HUES48 (cell line): ENCODE measurements around the gene ZER1.

ENCODE experiments used
- H3K27ac ChIP-seq: one replicate; pipeline ENCODE4 v1.7.0; 2013; ENCODE audit warnings: low read depth, low read length, inconsistent platforms
- H3K27me3 ChIP-seq: 2 replicates; pipeline ENCODE4 v1.6.1; 2013; ENCODE audit warnings: mild to moderate bottlenecking, low read length; ENCODE audit not compliant: control insufficient read depth, insufficient read depth
- H3K36me3 ChIP-seq: 2 replicates; pipeline ENCODE4 v1.6.1; 2013; ENCODE audit warnings: low read length; ENCODE audit not compliant: control insufficient read depth, insufficient read depth
- H3K4me1 ChIP-seq: 2 replicates; pipeline ENCODE4 v1.6.1; 2013; ENCODE audit warnings: mild to moderate bottlenecking, low read length; ENCODE audit not compliant: control insufficient read depth, insufficient read depth
- H3K4me3 ChIP-seq: 2 replicates; pipeline ENCODE4 v1.5.1; 2013; ENCODE audit warnings: mild to moderate bottlenecking, low read depth, low read length
- H3K9ac ChIP-seq: 2 replicates; pipeline ENCODE4 v1.6.1; 2013; ENCODE audit warnings: mild to moderate bottlenecking, low read depth, low read length, moderate library complexity
- H3K9me3 ChIP-seq: 2 replicates; pipeline ENCODE4 v1.6.1; 2013; ENCODE audit warnings: low read length; ENCODE audit not compliant: control insufficient read depth, insufficient read depth

The ZER1 gene

GRCh38 chr9:128722380-128723351 is 49.1 kb downstream of the ZER1 start:
- peaks cover 4% of the 10 kb centered on the region; the same call in 1 of the 2 replicates for H3K4me1 ChIP-seq
- no peak overlapping the region for H3K9ac ChIP-seq
- H3K36me3 ChIP-seq: peaks cover 22% of the 10 kb centered on the region
- H3K9me3 ChIP-seq: no peaks in the 10 kb centered on the region
- peak overlapping the region; percentile 76 for H3K4me3 ChIP-seq
- no peaks in the 10 kb centered on the region for H3K27me3 ChIP-seq
- no peak overlapping the region for H3K27ac ChIP-seq

DNA sequence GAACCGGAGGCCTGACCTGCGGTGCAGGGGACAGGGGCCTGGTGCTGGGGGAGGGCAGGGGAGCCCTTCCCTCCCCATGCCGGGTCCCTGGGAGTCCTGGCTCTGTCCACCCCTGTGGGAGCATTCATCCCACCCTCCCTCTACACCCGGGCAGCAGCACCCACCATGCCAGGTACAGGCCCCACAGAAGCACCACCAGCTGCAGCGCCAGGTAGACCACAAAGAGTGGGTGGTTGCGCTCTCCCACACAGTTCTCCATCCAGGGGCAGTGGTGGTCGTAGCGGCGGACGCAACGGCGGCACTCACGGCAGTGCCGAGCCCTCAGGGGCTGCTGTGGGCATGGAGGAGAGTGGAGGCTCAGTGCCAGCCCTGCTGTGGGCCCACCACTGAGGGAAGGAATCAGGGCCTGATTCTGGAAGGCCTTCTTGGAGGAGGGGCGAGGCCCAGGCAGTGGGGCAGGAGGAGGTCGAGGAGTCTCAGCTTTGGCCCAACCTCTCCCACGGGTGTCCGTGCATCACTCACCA is 50.2 kb downstream of the ZER1 start:
- Histone ChIP-seq H3K36me3 (peaks cover 25% of the 10 kb centered on the region), H3K4me1 (peaks cover 4% of the 10 kb centered on the region; the same call in 1 of the 2 replicates), H3K9me3 (no peaks in the 10 kb centered on the region), H3K9ac (no peak overlapping the region), H3K27me3 (no peaks in the 10 kb centered on the region), H3K27ac (no peak overlapping the region), H3K4me3 (no peak overlapping the region)

- Histone ChIP-seq H3K9me3 (no peaks in the 10 kb centered on the region), H3K4me1 (peaks cover 4% of the 10 kb centered on the region; the same call in 1 of the 2 replicates), H3K36me3 (peaks cover 25% of the 10 kb centered on the region), H3K4me3 (no peak overlapping the region), H3K27ac (no peak overlapping the region), H3K9ac (no peak overlapping the region), H3K27me3 (no peaks in the 10 kb centered on the region)
Observed at GRCh38 chr9:128720841-128721486, 50.8 kb downstream of the ZER1 start.

- H3K27ac ChIP-seq: no peak overlapping the region
- H3K9ac ChIP-seq: no peak overlapping the region
- peaks cover 30% of the 10 kb centered on the region for H3K36me3 ChIP-seq
- H3K4me1 ChIP-seq: peaks cover 2% of the 10 kb centered on the region; the same call in 1 of the 2 replicates
- H3K4me3 ChIP-seq: no peak overlapping the region
- no peaks in the 10 kb centered on the region for H3K27me3 ChIP-seq
- H3K9me3 ChIP-seq: no peaks in the 10 kb centered on the region
Observed at GRCh38 chr9:128719919-128720605, 51.7 kb downstream of the ZER1 start.

GRCh38 chr9:128718475-128718874 is 53.3 kb downstream of the ZER1 start:
- Histone ChIP-seq H3K9ac (no peak overlapping the region), H3K27ac (no peak overlapping the region), H3K9me3 (no peaks in the 10 kb centered on the region), H3K4me3 (no peak overlapping the region), H3K4me1 (peaks cover 2% of the 10 kb centered on the region; the same call in 1 of the 2 replicates), H3K36me3 (peaks cover 38% of the 10 kb centered on the region), H3K27me3 (no peaks in the 10 kb centered on the region)

- H3K9me3 ChIP-seq: no peaks in the 10 kb centered on the region
- H3K4me3 ChIP-seq: no peak overlapping the region
- peaks cover 38% of the 10 kb centered on the region for H3K36me3 ChIP-seq
Observed at GRCh38 chr9:128718047-128718446, 53.7 kb downstream of the ZER1 start.

DNA sequence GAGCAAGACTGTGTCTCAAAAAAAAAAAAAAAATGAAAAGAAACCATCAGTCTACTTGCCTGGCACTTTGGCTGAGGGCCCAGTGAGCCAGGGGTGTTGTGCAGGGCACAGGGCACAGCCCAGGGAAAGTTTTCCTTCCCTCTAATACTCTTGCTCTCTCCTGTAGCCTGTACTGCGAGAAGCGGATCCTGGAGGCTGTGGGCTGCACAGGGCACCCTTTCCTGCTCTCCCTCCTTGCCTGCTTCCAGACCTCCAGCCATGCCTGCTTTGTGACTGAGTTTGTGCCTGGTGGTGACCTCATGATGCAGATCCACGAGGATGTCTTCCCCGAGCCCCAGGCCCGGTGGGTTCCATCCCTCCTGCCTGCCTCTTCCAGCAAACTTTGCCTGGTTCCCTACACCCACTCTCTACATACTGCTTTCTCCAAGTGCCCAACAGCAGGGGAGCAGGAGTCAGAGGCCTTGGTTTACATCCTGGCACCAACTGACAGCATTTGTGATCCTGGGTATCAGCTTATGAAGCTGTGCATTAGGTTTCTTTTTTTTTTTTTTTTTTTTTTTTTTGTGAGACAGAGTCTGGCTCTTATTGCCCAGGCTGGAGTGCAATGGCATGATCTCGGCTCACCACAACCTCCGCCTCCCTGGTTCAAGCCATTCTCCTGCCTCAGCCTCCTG is 55.0 kb downstream of the ZER1 start:
- Histone ChIP-seq H3K27me3 (no peaks in the 10 kb centered on the region), H3K9ac (no peak overlapping the region), H3K4me1 (no peaks in the 10 kb centered on the region), H3K4me3 (no peak overlapping the region), H3K36me3 (peaks cover 40% of the 10 kb centered on the region), H3K9me3 (no peaks in the 10 kb centered on the region), H3K27ac (no peak overlapping the region)

More at GRCh38 chr9:128718047-128718446, 53.7 kb downstream of the ZER1 start:
- Histone ChIP-seq H3K27me3 (no peaks in the 10 kb centered on the region), H3K27ac (no peak overlapping the region), H3K4me1 (peaks cover 2% of the 10 kb centered on the region; the same call in 1 of the 2 replicates), H3K9ac (no peak overlapping the region)

GRCh38 chr9:128715436-128715750 is 56.3 kb downstream of the ZER1 start:
- H3K27ac ChIP-seq: no peak overlapping the region
- no peak overlapping the region for H3K9ac ChIP-seq
- H3K4me3 ChIP-seq: no peak overlapping the region
- H3K36me3 ChIP-seq: peaks cover 28% of the 10 kb centered on the region
- H3K9me3 ChIP-seq: no peaks in the 10 kb centered on the region
- no peaks in the 10 kb centered on the region for H3K4me1 ChIP-seq
- H3K27me3 ChIP-seq: no peaks in the 10 kb centered on the region

- Histone ChIP-seq H3K9ac (no peak overlapping the region), H3K36me3 (peaks cover 23% of the 10 kb centered on the region; the same call in 1 of the 2 replicates), H3K27ac (no peak overlapping the region), H3K4me3 (no peak overlapping the region), H3K27me3 (no peaks in the 10 kb centered on the region), H3K9me3 (no peaks in the 10 kb centered on the region), H3K4me1 (no peaks in the 10 kb centered on the region)
Observed at GRCh38 chr9:128714586-128715435, 56.9 kb downstream of the ZER1 start.
